GM18858 (cell line): ENCODE data around the gene SUN1.
"Not testable (repeated sequence)": the region's sequence is repeated elsewhere in the genome, so short reads cannot be mapped to it uniquely, and the experiment has no call there.

ENCODE experiments used
- ATAC-seq: cut with Tn5 transposase; IDR thresholded peaks from one replicate; pipeline ENCODE4 v1.9.1; 2021; ENCODE audit not compliant: unreplicated experiment

The SUN1 gene

DNA sequence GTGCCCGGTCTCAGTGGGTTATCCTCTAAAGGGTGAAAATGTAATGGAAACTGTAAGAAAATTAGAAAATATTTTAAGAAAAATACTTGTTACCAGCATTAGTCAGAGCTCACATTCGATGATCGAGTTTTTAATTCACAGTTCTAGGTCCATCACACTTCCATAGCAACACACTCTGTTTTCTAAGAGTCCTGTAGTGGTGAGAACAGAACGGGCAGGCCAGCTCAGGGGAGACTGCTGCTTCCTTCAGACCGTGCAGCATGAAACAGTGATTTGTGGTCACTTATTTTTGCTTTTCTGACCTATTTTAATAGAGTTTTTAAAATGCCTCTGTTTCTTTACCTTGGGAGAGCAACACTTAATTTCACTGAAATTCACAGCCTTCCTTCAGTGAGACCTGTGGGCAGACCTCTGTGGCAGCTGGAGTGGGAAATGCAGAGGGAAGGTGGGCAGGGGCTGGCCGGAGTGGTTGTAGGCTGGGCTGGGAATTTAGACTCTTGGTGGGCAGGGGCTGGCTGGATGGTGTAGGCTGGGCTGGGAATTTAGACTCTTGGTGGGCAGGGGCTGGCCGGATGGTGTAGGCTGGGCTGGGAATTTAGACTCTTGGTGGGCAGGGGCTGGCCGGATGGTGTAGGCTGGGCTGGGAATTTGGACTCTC lies 1.5 kb downstream of the SUN1 start:
- no peak for ATAC-seq

DNA sequence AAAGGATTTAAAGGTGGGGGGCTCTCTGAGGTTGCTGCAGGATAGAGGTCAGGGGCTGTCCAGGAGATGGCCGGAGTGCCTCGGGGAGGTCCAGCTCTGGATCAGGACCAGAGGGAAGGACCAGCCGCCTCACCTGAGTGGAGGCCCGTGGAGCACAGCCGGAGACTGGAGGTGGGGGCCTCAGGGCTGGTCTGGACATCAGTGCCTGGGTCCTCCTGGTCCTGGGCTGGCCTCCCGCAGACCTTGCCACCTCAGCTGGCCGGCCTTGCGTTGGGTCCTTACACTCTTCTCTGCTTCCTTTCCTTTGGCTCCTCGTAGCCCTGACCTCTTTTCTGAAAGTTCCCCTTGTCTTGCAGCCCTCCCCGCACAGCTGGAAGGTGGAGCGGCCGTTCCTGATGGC lies 2.0 kb downstream of the SUN1 start:
- no peak for ATAC-seq

DNA sequence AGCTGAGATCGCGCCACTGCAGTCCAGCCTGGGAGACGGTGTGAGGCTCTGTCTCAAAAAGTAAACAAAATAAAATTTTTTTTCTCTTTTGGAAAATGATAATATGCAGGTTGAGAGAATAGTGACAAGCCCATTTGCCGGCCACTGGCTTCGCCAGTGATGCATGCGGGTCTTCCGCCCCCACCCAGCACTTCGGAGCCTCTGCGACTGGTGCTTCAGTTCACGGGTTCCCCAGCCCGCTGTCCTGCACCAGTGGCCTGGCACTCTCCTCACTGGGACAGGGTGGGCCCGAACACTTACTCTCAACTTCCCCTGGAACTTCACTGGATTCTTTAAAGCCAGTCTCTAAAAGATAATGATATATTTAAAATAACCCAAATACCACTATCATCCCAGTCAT lies 2.7 kb downstream of the SUN1 start:
- no peak for ATAC-seq

DNA sequence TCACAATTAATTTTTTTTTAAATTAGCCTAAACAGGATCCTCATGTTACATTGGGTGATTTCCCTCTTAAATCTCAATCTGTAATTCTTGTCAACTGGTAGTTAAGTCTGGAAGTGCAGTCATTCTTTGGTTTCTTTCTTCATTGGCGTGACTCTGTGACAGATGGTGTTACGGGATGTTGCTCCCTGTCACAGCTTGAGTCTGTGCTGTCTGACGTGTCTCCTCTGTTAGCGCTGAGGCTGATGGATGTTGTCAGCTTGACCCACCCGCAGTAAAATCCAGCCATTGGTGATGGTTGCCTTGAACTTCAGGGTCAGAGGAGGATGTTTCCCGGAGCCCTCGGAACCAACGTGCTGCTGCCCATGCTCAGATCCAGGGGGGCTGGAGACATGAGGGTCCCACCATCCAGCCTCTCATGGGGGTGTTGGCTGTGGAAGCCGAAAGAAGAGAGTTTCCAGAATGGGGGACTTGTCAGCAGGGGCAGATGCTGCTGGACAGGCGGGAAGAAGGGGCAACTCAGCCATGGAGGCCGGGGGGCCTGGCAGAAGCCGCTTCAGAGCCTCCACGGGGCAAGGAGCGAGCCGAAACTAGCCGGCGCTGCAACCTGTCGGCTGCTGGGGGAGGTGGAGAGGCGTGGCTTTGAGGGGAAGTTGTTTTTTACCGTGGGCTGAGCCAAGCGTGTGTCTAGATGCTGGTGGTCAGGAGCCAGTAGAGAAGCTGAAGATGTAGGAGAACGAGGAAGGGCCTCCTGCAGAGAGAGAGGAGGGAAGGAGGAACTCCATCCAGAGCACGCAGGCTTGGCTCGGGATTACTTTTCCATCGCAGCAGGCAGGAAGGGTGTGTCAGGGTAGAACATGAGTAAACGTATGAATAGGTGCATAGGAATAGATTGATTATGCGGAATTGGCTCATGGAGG lies 3.5 kb downstream of the SUN1 start:
- no peak for ATAC-seq

DNA sequence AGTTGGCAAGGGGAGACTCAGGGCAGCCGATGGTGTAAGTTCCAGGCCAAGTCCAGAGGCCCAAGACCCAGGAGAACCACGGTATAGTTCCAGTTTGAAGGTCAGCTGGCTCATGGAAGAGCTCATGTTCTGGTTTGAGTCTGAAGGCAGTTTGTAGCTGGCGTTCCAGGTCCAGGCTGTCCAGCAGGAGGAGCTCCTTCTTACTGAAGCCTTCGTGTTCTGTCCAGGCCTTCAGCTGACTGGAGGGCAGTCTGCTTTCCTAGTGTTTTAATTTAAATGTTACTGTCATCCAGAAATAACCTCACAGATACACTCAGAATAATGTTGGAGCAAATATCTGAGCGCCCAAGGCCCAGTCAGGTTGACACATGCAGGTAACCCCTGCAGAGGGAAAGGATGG lies 4.2 kb downstream of the SUN1 start:
- no peak for ATAC-seq

DNA sequence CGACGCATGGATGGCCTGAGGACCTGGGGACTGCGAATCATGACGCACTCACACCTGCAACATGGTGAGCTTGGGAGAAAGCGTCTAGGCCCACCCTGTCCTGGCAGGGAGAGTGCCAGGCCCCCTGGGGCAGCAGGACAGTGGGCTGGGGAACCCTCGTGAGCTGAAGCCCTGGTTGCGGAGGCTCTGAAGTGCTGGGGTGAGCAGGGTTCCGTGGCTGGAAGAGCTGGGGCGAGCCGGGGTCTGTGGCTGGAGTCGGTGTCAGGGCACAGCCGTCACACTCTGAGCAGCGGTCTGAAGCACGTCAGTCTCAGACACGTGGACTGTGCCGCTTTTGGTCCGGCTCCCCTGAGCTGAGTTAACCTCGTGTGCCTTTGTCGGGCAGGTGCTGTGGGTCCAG lies 4.7 kb downstream of the SUN1 start:
- no peak for ATAC-seq

DNA sequence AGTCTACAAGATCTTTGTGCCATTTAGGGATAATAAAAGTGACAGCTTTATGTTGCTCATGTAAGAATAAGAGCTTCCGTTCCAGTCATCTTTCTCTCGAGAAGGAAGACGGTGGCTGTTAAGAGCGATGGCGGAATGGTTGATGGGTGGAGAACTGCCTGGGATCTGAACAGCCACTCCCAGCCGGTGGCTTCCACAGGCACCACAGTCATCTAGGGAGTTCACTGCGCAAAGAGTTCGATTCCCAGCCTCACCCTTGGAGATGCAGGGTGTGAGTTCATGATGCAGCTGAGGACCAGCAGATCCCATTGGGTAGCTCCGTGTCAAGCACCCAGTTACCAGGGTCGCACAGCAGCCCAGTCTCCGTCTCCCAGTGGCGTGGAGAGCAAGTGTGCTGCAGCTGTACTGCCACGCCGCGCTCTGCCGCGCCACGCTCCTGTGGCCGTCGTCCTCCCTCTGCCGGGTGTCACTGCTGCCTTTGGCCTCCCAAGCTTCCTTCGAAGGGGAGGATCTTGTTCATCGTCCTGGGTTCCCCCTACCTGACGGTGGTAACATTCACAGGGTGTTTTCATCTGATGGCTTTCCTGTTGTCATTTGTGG lies 7.8 kb downstream of the SUN1 start:
- no peak for ATAC-seq

DNA sequence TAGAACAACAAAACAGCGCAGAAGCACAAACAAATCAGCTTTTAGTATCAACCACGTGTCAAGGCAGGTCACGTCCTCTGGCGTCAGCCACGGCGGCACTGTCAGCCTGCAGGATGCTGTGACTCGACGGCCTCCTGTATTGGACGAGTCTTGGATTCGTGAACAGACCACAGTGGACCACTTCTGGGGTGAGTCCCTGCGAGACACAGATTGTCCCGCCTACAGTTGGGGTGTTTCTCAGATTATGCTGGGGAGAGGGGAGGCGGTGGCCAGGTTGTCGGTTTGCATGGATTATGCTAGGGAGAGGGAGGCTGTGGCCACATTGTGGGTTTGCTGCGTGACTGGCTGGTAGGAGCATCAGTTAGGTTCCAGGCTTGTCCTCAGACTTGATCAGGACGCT lies 9.7 kb downstream of the SUN1 start:
- no peak for ATAC-seq

DNA sequence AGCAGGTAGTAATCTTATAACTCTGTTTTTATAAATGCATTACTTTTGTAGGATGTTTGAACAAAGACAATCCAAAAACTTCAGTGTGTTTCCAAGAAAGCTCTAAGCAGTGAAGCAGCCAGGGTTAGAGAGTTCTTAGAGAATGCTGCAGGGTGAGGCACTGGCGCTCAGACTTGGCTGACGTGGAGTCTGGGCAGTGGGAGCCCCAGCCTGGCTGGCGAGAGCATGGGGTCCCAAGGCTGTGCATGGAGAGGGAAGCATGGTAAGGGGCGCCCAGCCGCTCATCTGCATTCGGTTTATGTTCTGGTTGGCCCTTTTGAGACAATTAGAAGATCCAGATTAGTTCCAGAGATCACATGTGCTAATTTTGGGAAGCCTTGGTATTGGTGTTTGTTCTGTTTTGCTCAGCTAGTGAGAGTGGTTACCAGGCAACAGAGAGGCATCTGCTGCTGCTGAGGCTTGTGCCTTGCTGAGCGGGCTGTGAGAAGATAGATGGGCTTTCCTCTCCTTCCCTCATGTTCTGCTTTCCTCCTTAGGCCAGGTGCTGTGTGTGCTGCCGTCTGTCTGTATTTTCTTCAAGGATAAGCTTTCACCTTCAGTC lies 10.3 kb downstream of the SUN1 start:
- ATAC-seq, result no peak

DNA sequence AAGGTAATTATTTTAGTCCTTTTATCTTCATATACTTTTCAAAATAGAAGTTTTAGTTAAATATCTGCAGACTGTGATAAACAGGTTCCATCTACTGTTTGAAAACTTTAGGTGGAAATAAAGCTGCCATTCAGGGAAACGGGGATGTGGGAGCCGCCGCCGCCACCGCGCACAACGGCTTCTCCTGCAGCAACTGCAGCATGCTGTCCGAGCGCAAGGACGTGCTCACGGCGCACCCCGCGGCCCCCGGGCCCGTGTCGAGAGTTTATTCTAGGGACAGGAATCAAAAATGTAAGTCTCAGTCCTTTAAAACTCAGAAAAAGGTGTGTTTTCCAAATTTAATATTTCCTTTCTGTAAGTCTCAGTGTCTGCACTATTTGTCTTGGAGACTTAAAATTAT lies 11.0 kb downstream of the SUN1 start:
- ATAC-seq, result no peak

DNA sequence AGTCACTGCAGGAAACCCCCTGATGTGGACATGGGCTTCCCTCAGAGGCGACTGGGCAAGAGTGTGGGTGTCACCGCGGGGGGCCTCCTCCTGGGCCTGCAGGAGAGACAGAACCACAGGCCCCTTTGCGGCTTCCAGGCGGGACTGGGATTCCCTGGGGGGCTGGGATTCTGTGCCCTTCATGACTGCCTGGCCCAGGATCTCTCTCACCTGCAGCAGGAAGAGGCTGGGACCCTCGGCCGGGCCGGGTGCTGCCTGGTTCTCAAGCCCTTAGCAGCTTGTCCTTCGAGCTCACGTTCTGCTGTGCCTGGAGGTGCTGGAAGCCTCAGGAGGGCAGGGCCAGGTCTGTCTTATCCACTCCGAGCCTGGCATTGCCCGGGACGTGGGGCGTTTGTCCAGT lies 11.8 kb downstream of the SUN1 start:
- no peak for ATAC-seq

DNA sequence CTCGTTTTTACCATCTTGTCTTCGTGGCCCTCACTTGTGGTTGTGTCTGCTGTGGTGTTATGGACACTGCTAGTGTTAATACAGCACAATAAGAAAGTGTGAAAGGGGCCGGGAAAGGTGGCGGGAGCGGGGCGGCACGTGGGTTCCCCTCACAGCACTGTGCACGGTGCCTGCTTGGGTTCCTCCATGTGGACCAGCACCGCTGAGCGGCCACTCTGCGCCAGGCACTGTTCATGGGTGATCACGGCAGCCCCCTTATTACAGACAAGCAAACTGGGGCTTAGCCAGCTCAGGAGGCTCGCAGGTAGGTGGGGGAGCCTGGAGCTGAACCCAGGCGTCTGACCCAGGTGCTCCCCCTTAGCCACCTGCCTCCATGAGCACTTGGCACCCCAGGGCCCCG lies 12.2 kb downstream of the SUN1 start:
- no peak for ATAC-seq

DNA sequence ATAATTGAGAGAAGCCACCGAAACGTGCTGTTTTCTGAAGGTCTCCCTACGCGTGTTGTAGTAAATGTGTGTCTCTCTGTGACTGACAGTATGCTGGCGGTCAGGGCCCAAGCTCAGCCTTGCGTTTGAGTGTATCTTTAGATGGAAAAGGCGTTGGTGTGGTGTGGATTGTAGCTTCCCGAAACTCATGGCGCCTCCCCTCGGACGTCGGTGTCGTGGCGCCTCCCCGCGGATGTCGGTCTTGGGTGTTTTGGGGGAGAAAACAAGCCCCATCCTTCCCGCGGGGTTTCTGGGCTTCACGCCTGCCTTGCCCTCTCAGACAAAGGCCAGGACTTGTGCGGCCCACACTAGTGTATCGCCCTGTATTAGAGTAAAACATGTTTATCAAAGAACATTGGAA lies 12.8 kb downstream of the SUN1 start:
- no peak for ATAC-seq

DNA sequence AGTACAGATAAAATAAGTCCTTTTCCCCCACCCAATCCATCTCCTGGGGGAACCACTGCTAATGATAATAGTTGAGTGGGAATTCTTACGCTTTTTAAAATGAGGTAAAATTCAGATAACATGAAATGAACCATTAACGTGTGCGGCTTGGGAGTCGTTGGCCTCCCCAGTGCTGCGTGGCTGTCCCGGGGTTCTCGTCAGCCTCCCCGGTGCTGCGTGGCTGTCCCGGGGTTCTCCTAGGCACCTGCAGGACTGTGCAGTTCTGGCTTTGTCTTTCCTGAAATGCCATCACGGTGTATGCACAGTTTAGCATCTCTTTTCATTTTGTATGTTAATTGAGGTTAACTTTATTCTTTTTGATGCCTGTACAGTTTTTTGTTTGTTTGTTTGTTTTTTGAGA lies 13.5 kb downstream of the SUN1 start:
- ATAC-seq, result no peak

DNA sequence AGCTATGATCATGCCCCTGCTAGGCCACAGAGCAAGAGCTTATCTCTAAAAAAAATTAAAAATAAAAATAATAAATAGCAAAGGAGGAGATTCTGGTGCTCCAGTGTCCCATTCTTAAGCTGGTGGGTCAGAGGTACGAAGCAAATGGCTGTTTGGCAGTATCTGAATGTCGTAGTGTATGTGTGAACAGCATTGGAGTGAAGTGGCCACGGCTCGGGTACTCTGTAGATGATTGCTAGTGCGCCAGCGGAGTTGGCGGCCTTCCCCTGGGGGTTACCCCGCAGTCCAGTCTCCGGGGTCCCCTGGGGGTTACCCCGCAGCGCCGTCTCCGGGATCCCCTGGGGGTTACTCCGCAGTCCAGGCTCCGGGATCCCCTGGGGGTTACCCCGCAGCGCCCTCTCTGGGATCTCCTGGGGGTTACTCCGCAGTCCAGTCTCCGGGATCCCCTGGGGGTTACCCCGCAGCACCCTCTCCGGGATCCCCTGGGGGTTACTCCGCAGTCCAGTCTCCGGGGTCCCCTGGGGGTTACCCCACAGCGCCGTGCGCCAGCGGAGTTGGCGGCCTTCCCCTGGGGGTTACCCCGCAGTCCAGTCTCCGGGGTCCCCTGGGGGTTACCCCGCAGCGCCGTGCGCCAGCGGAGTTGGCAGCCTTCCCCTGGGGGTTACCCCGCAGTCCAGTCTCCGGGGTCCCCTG lies 14.8 kb downstream of the SUN1 start:
- not testable (repeated sequence) for ATAC-seq

DNA sequence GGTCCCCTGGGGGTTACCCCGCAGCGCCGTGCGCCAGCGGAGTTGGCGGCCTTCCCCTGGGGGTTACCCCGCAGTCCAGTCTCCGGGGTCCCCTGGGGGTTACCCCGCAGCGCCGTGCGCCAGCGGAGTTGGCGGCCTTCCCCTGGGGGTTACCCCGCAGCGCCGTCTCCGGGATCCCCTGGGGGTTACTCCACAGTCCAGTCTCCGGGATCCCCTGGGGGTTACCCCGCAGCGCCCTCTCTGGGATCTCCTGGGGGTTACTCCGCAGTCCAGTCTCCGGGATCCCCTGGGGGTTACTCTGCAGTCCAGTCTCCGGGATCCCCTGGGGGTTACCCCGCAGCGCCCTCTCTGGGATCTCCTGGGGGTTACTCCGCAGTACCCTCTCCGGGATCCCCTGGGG lies 15.5 kb downstream of the SUN1 start:
- ATAC-seq, result not testable (repeated sequence)

DNA sequence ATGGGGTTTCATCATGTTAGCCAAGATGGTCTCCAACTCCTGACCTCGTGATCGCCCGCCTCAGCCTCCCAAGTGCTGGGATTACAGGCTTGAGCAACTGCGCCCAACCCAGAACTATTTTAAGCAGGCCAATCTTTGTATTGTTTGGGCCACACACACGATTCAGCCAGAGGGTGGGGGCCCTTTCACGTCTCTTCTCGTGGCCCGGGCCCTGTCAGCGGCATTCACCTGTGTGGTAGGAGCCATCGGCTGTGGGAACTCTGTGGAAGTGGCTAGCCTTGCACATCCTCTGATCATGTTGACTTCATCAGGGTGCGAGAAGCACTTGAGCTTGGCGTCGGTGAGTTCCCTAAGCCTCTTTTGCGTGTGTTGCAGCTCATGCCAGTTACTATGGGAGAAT lies 16.9 kb downstream of the SUN1 start:
- ATAC-seq, result no peak

DNA sequence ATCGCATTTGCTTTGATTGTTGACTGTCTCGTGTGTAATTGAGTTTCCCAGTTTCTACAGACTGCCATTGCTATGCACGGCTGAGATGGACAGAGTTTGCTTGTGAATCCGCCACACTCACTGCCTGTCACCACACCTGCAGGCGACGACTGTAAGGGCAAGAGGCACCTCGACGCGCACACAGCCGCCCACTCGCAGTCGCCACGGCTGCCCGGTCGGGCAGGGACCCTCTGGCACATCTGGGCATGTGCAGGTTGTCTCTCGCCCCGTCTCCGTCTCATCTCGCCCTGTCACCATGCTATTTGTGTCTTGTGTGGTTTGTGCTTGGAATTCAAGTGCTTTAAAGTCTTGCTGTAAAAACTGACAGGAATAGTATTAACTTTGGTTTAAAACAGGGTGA lies 17.5 kb downstream of the SUN1 start:
- ATAC-seq, result no peak

DNA sequence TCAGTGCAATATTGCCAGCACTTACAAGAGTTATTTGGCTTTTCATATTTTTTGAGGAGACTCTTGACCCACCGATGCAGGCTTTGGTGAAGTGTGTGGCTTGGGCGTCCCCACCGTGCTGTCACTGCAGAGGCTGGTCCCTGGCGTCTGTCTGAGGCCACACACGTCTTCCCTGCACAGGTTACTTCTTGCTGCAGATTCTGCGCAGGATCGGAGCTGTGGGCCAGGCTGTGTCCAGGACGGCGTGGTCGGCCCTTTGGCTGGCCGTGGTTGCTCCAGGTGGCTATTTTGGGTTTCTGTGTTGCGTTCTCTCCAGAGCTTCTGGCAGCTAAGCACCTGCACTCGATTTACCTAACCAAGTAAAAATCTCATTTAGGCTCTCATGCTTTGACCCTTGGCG lies 18.9 kb downstream of the SUN1 start:
- ATAC-seq, result no peak

DNA sequence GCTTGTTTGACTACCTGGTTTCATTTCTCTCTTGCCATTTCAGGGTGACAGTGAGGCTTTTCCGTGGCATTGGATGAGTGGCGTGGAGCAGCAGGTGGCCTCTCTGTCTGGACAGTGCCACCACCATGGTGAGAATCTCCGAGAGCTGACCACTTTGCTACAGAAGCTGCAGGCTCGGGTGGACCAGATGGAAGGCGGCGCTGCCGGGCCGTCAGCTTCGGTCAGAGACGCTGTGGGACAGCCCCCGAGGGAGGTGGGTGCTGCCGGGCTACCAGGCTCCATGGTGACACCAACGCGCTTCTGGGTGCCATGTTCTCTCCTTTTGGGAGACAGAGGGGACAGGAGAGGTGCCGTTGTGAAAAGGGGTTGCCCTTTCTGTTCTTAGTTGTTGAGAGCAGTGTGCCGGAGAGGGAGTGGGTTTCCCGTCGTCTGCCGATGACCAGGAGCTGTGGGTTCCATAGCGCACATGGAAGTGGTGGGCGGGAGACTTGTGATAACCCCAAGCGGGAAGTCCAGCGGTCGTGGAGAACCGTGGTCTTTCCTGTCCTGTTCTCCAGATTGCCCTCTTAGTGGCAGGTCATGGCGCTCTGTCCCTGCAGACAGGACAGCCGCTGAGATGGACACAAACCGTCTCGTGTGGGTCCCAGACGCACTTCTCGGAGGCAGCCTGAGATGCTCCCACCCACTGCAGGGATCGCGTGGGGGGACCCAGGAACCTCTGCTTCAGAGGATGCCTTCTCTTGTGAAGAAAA lies 21.3 kb downstream of the SUN1 start:
- no peak for ATAC-seq
